H9 (cell line): ENCODE data around the gene RALGAPA1. TPM values are rescaled to one million over a fixed set of nuclear protein-coding genes. Genes with fewer than 3 reads are reported as not detected.

Experiments used
- DNase-seq: peaks from one replicate; pipeline ENCODE4 v3.0.0-alpha.2; 2017
- H2AFZ ChIP-seq: one replicate; pipeline ENCODE4 v1.6.1; 2013; ENCODE audit warnings: mild to moderate bottlenecking, low read length, control low read depth, moderate library complexity
- H2AK5ac ChIP-seq: 2 replicates; pipeline ENCODE4 v1.6.1; 2013; ENCODE audit warnings: low read length, control low read depth, mixed read lengths; ENCODE audit not compliant: insufficient read length
- H2BK120ac ChIP-seq: one replicate; pipeline ENCODE4 v1.6.1; 2013; ENCODE audit warnings: low read depth, mild to moderate bottlenecking, low read length, control low read depth, inconsistent platforms; ENCODE audit not compliant: poor library complexity, severe bottlenecking
- H2BK12ac ChIP-seq: 2 replicates; pipeline ENCODE4 v1.6.1; 2013; ENCODE audit warnings: low read length, control low read depth, mixed read lengths, low read depth; ENCODE audit not compliant: insufficient read length
- H2BK15ac ChIP-seq: 2 replicates; pipeline ENCODE4 v1.6.1; 2013; ENCODE audit warnings: low read depth, low read length, control low read depth
- H2BK20ac ChIP-seq: one replicate; pipeline ENCODE4 v1.6.1; 2013; ENCODE audit warnings: low read depth, mild to moderate bottlenecking, low read length, control low read depth, inconsistent platforms; ENCODE audit not compliant: poor library complexity, severe bottlenecking
- H2BK5ac ChIP-seq: 2 replicates; pipeline ENCODE4 v1.6.1; 2013; ENCODE audit warnings: low read length, control low read depth, mixed read lengths; ENCODE audit not compliant: insufficient read length
- H3K14ac ChIP-seq: 2 replicates; pipeline ENCODE4 v1.6.1; 2013; ENCODE audit warnings: low read length, control low read depth; ENCODE audit not compliant: insufficient read depth
- H3K18ac ChIP-seq: 2 replicates; pipeline ENCODE4 v1.6.1; 2013; ENCODE audit warnings: low read depth, mild to moderate bottlenecking, mixed read lengths, low read length, control low read depth; ENCODE audit not compliant: insufficient read length
- H3K23ac ChIP-seq: 2 replicates; pipeline ENCODE4 v1.6.1; 2013; ENCODE audit warnings: low read length, control low read depth, mixed read lengths, low read depth; ENCODE audit not compliant: insufficient read length
- H3K23me2 ChIP-seq: 2 replicates; pipeline ENCODE4 v1.6.1; 2013; ENCODE audit warnings: low read depth, mild to moderate bottlenecking, mixed read lengths, low read length, control low read depth; ENCODE audit not compliant: insufficient read length, poor library complexity, severe bottlenecking
- H3K27ac ChIP-seq: 2 replicates; pipeline ENCODE4 v1.5.1; 2013; ENCODE audit warnings: low read length, control low read depth, mixed read lengths, low read depth; ENCODE audit not compliant: insufficient read length
- H3K27me3 ChIP-seq: 2 replicates; pipeline ENCODE4 v1.6.1; 2013; ENCODE audit warnings: low read length, control low read depth, inconsistent platforms; ENCODE audit not compliant: insufficient read depth
- H3K4ac ChIP-seq: 2 replicates; pipeline ENCODE4 v1.6.1; 2013; ENCODE audit warnings: low read depth, mild to moderate bottlenecking, control low read depth, inconsistent platforms, low read length, moderate library complexity
- H3K4me1 ChIP-seq: 2 replicates; pipeline ENCODE4 v1.6.1; 2013; ENCODE audit warnings: low read length, control low read depth, inconsistent platforms; ENCODE audit not compliant: insufficient read depth
- H3K4me2 ChIP-seq: 2 replicates; pipeline ENCODE4 v1.6.1; 2013; ENCODE audit warnings: low read length, control low read depth, mixed read lengths; ENCODE audit not compliant: insufficient read length, insufficient read depth
- H3K56ac ChIP-seq: 2 replicates; pipeline ENCODE4 v1.6.1; 2013; ENCODE audit warnings: low read depth, mild to moderate bottlenecking, mixed read lengths, low read length, control low read depth; ENCODE audit not compliant: insufficient read length
- H3K79me1 ChIP-seq: 2 replicates; pipeline ENCODE4 v1.6.1; 2013; ENCODE audit warnings: low read depth, mild to moderate bottlenecking, moderate library complexity, low read length, control low read depth, inconsistent platforms; ENCODE audit not compliant: insufficient read depth, poor library complexity, severe bottlenecking
- H3K79me2 ChIP-seq: 2 replicates; pipeline ENCODE4 v1.6.1; 2013; ENCODE audit warnings: low read length, control low read depth, inconsistent platforms; ENCODE audit not compliant: insufficient read depth
- H3K9ac ChIP-seq: 2 replicates; pipeline ENCODE4 v1.6.1; 2013; ENCODE audit warnings: low read length, control low read depth, mixed read lengths; ENCODE audit not compliant: insufficient read length; ENCODE audit errors: extremely low read depth
- H3K9me3 ChIP-seq: one replicate; pipeline ENCODE4 v1.6.1; 2013; ENCODE audit warnings: low read depth, low read length, inconsistent platforms; ENCODE audit not compliant: control insufficient read depth
- H3T11ph ChIP-seq: one replicate; pipeline ENCODE4 v1.6.1; 2013; ENCODE audit warnings: mild to moderate bottlenecking, low read length, control low read depth, inconsistent platforms
- H4K20me1 ChIP-seq: one replicate; pipeline ENCODE4 v1.6.1; 2013; ENCODE audit not compliant: control insufficient read depth, insufficient read length, insufficient read depth
- H4K5ac ChIP-seq: 2 replicates; pipeline ENCODE4 v1.6.1; 2013; ENCODE audit warnings: low read depth, mild to moderate bottlenecking, mixed read lengths, low read length, control low read depth; ENCODE audit not compliant: insufficient read length
- H4K8ac ChIP-seq: replicated peaks from 2 replicates; pipeline ENCODE4 v1.6.1; 2013; ENCODE audit warnings: low read length, control low read depth, mixed read lengths, low read depth; ENCODE audit not compliant: insufficient read length
- H4K91ac ChIP-seq: 2 replicates; pipeline ENCODE4 v1.6.1; 2013; ENCODE audit warnings: low read depth, mild to moderate bottlenecking, moderate library complexity, mixed read lengths, low read length, control low read depth; ENCODE audit not compliant: insufficient read length
- H3K27ac Mint-ChIP-seq, 3 experiments: 2 replicates in 2 of 3; 3 replicates in 1 of 3; pipeline ENCODE4 v1.8.0; 2020 to 2021; ENCODE audit warnings: mixed read lengths in 3 of 3, mild to moderate bottlenecking in 1 of 3, moderate library complexity in 1 of 3
- H3K27me3 Mint-ChIP-seq: 2 replicates; pipeline ENCODE4 v1.8.0; 2021; ENCODE audit warnings: low read depth, mild to moderate bottlenecking, moderate library complexity, mixed read lengths
- H3K36me3 Mint-ChIP-seq, 3 experiments: 2 replicates in 2 of 3; 3 replicates in 1 of 3; pipeline ENCODE4 v1.8.0; 2020 to 2021; ENCODE audit warnings: low read depth in 3 of 3, mixed read lengths in 3 of 3; ENCODE audit not compliant: insufficient read depth in 1 of 3
- H3K4me1 Mint-ChIP-seq, 2 experiments: 2 replicates each; pipeline ENCODE4 v1.8.0; 2020; ENCODE audit warnings: mixed read lengths in 2 of 2
- H3K4me3 Mint-ChIP-seq, 2 experiments: 2 replicates in 1 of 2; 3 replicates in 1 of 2; pipeline ENCODE4 v1.8.0; 2020 to 2021; ENCODE audit warnings: mild to moderate bottlenecking in 2 of 2, mixed read lengths in 2 of 2, moderate library complexity in 1 of 2
- H3K9me3 Mint-ChIP-seq, 2 experiments: 2 replicates in 1 of 2; 3 replicates in 1 of 2; pipeline ENCODE4 v1.8.0; 2020; ENCODE audit warnings: mild to moderate bottlenecking in 2 of 2, mixed read lengths in 2 of 2, moderate library complexity in 1 of 2
- CTCF ChIP-seq: fragments of 200-600 bp; sonication (generic); conservative IDR thresholded peaks from 3 replicates; pipeline ENCODE4 v1.8.0; 2021; ENCODE audit warnings: antibody characterized with exemption, mild to moderate bottlenecking
- WGBS: extraction: QIAGEN DNeasy Blood & Tissue Kit; methylation state at CpG from one replicate; pipeline ENCODE4 v1.1.7; 2013; ENCODE audit warnings: missing lambda C conversion rate, low lambda C conversion rate, mixed read lengths; ENCODE audit not compliant: insufficient read length; ENCODE audit errors: extremely low coverage; 5-methylcytosine and 5-hydroxymethylcytosine counted together
- total RNA-seq: library from RNA; stranded (reverse); gene quantifications from 2 replicates; pipeline ENCODE4 v1.2.1, GENCODE V29; 2021

RALGAPA1 gene
- total RNA-seq, 1 experiment from 2014 or later = 29.8 TPM

- Histone ChIP-seq H2BK5ac (no peak overlapping the region), H4K20me1 (no peaks in the 10 kb centered on the region), H3K27me3 (no peaks in the 10 kb centered on the region), H3K23ac (no peak overlapping the region), H3K27ac (no peak overlapping the region), H4K8ac (no peak overlapping the region), H2BK120ac (no peak overlapping the region), H2BK20ac (no peak overlapping the region), H2BK12ac (no peak overlapping the region), H3K18ac (no peak overlapping the region), H3K56ac (no peak overlapping the region), H3K79me2 (no peaks in the 10 kb centered on the region), H3K4ac (no peak overlapping the region), H2BK15ac (no peak overlapping the region), H3K4me1 (no peaks in the 10 kb centered on the region), H2AK5ac (no peak overlapping the region), H4K5ac (no peak overlapping the region), H3K4me2 (no peak overlapping the region), H3K23me2 (no peaks in the 10 kb centered on the region), H3T11ph (no peak overlapping the region), H2AFZ (no peak overlapping the region), H3K14ac (no peak overlapping the region), H3K9me3 (no peaks in the 10 kb centered on the region), H3K79me1 (no peaks in the 10 kb centered on the region), H3K9ac (no peak overlapping the region), H4K91ac (no peak overlapping the region)
- WGBS = no CpG with 5 or more reads among the region's 2 CpGs
- no peak for DNase-seq
- Mint-ChIP-seq H3K9me3 (peaks cover 4% of the 10 kb centered on the region in 2 experiments; a peak in 3 of 5 replicates), H3K36me3 (peaks cover 7 to 10% (median 8%) of the 10 kb centered on the region in 3 experiments), H3K27ac (no peak overlapping the region), H3K4me1 (peaks cover 0 to 3% of the 10 kb centered on the region in 2 experiments; a peak in 1 of 4 replicates), H3K27me3 (no peaks in the 10 kb centered on the region), H3K4me3 (no peak overlapping the region)
- TF ChIP-seq CTCF = no peak
These were observed 171.2 kb downstream of the RALGAPA1 start for GRCh38 chr14:35637851-35638250.
